Activated CD4-positive, alpha-beta T cell treated with anti-CD3 and anti-CD28 coated beads, Interleukin-2, amount 50 U/mL, for 24 hours (primary cell): ENCODE results near the gene PRKN.

Source experiments
- DNase-seq, 2 donors: peaks; one replicate each; pipeline ENCODE4 v3.0.0-alpha.2; 2020; ENCODE audit warnings: low read depth in 1 of 2, low spot score in 1 of 2

The PRKN gene

GRCh38 chr6:162200041-162200440, 527.5 kb downstream of the PRKN start:
- DNase-seq = no peak

DNA sequence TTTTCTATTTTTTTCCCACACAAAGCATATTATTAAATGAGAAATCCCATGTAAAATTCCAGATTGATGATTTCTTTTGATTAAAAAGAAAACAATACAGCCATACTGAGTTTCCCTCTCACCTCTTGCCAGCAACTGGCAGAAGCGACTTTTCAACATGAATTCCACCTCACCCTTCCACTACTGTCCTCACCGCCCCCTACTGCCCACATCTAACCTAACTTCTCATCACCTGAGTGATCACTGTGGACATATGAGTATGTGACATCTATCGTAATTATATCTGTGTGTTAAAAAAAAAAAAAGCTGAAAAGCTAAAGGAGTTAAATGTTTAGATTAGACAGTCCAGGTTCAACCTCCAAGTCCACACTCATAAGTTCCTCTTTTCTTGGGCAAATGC, 528.6 kb downstream of the PRKN start:
- DNase-seq = no peak

DNA sequence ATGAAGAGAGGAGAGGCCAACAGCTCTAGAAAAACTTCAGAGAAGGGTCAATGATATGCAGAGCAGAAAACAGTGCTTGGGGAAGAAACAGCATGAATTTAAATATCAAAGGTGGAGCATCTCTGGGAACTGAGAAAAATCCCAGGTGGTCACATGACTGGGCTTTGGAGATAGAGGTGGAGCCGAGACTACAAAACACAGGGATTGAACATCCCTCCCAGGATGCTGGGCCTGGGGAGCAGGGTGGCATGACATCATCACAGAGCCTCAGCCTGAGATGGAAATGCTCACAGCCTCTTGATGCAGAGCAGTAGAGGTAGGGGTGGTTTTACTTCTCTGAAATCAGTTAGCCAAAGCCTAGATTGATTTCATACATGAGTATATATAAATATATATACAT, 529.5 kb downstream of the PRKN start:
- no peak for DNase-seq

GRCh38 chr6:162195441-162195840, 532.1 kb downstream of the PRKN start:
- no peak for DNase-seq

DNA sequence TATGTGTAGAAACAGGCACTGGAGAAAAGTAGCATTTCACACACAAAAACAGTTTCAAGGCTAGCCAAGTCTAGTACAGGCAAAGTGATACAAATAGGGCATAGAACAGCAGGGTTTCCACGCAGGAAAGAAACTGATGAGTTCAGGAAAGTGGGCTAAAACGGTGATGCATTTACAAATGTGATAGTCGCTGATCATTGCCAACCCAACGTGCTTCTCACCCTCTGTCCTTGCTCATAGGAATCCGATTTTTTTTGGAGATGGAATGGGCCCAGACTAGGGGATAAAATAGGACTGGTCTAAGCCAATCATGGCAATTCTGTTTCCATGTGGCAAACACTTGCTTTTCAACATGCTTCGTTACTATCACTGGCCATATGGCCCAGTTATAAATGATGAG, 536.6 kb downstream of the PRKN start:
- no peak for DNase-seq

- DNase-seq = no peak
These were observed 540.2 kb downstream of the PRKN start for GRCh38 chr6:162187168-162187935.

DNA sequence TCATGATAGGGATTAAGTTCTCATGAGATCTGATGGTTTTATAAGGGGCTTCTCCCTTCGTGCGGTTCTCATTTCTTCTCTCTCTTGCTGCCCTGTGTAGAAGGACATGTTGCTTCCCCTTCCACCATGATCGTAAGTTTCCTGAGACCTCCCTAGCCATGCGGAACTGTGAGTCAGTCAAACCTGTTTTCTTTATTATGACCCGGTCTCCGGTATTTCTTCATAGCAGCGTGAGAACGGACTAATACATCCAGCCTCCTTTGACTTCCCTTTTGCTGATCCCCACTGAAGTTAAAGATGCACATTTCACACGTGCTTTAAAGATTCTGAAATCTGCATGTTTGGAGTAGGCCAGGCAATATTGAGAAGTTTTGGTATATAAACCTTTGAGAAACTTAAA, 543.1 kb downstream of the PRKN start:
- no peak for DNase-seq

DNA sequence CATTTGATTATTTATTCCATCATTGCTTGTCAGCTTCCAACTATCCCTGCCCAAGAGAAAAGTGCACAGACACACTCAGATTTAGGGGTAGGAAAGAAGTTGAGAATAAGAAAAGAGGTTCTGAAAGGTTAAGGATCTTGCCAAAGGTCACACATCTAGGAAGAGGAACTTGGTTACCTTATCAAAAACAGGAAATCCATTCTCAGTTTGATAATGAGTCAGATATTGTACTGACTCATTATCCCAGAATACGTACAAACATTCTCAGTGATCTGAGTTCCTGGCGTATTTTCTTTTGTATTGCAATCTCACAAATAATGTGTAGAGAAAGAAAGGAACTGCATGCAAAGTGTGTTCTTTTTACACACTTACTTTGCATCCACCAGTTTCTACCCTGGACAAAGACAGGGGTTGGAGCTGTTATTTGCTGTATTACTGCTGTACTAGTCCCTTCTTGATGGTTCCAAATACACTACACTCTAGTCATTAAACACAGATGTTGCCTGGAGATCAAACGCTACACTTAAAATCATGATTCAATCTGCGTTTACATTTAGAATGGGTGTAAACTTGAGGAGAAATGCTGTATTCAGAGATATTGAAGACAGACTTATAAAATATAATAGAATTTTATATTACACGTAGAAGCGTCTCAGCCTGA, 545.7 kb downstream of the PRKN start:
- DNase-seq = no peak

- DNase-seq = no peak
These were observed 546.5 kb downstream of the PRKN start for GRCh38 chr6:162181111-162181510.

DNA sequence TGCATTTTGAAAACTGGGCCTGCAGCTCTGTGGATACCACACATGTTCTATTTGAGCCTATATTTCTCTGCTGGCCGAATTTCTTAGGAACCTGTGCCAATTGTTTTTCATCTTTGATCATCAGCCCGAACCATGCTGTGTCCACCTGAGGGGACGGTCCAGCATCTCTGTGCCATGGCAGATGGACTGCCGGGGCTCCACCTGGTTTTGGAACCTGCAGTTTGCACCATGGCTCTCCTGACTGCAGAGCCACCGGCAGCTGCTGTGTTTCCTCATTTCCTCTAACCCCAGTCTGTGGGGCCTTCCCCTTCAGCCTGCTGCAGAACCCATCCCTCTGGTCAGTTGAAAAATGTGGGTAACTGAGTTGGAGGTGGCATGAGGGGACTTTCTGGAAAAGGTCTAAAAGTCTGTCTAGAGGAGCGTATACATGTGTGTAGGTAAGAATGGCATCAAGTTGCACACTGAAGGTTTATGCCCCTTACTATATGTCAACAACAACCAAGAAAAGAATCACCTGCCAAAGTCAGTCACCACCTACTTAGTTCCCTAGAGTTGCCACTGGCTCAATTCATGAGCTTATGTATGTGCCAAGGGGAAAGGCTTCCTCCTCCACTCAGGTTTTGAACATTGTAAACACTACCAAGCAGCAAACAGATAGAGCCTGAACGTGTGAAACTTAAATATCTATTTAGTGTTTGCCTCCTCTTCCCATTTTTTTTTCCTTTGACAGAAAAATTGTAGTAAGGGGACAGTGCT, 548.2 kb downstream of the PRKN start:
- no peak for DNase-seq

GRCh38 chr6:162178666-162179065, 548.9 kb downstream of the PRKN start:
- no peak for DNase-seq

DNA sequence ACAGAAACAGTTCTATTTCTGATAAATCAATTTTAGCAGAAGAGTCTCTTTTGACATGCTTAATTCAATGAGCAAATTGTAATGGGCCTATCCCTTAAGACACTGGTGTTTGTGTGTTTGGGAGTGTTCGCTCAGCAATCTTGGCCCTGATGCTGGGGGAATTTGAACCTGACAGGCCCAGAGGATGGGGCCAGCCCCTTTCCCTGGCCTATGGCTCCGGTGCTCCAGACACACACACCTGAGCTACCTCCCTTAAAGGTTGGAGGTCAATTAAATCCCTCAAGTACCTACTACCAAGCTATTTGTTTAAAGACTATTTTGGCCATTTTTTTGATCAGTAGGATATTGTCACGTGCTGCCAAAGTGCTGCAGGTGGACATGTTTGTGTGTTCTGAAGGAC, 549.3 kb downstream of the PRKN start:
- DNase-seq = no peak

DNA sequence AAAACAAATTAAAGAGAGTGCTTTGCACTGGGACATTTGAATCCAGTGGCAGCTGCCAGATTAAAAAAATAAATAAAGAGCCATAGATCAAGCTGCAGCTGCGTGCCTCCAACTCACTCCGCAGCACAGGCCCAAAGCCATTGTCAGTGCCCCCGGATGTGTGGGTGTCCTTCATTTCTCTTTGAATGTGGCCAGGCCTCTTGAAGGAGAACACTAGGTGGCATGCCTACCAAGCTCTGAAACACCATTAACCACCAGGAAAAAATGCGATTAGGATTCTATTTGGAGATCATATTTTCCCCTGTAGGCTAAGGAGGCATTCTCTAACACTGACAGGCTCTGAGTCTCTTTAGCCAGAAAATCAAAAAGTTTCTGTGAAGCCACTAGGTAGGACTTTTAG, 549.8 kb downstream of the PRKN start:
- no peak for DNase-seq

DNA sequence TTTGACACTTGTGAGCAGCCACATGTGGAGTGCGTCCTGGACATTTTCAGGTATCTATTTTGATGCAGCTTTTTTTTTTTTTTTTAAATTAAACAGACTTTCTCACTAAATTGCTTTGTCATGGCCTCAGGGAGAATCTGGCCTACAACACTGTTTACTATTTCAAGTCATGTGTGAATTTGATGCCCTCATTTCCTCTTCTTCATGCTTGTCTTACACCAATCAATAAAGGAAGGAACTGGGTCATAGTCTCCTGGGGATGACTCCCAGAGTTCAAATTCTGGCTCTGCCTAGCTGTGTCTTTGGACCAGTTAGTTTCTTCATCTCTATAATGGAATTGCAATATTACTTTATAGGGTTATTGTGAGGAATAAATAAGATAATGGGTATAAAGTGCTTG, 554.1 kb downstream of the PRKN start:
- DNase-seq = no peak

- no peak for DNase-seq
These were observed 562.1 kb downstream of the PRKN start for GRCh38 chr6:162165479-162165878.

GRCh38 chr6:162157167-162157870, 570.2 kb downstream of the PRKN start:
- no peak for DNase-seq

GRCh38 chr6:162156146-162156545, 571.4 kb downstream of the PRKN start:
- DNase-seq = no peak

DNA sequence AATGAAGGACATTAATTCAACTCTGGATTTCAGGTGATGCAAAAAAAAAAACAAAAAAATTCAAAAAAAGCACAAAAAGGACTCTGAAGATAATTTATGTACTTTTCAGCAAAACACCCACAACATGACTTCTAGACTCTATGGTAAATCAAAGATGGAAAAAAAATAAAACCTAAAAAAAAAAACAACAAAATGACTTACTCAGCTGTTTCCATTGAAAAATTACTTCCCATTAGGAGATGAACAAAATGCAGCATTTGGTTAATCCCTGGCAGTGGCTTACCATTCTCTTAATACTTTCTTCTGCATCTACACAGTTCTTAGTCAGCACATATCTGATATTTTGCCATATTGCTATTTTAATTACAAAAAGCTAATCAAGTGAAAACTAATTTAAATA, 572.6 kb downstream of the PRKN start:
- no peak for DNase-seq

- DNase-seq = no peak
These were observed 573.6 kb downstream of the PRKN start for GRCh38 chr6:162154001-162154400.

DNA sequence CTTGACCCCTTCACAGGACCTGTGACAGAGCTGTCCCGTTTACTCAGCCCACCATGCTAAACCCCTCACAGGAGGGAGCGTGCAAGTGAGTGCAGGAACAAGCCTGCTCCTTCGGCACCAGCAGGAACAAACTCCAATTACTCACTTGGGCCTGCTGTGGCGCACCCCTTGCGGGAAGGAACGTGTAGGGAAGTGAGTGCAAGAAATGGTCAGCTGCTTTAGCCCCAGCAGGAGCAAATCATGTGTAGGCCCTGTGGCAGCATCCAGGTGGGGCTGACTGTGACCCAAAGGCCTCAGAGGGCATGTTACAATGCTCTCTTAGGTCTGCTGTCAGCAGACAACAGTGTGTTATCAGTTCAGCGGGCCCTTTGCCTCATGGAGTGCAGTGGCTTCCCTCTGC, 574.4 kb downstream of the PRKN start:
- DNase-seq = no peak

DNA sequence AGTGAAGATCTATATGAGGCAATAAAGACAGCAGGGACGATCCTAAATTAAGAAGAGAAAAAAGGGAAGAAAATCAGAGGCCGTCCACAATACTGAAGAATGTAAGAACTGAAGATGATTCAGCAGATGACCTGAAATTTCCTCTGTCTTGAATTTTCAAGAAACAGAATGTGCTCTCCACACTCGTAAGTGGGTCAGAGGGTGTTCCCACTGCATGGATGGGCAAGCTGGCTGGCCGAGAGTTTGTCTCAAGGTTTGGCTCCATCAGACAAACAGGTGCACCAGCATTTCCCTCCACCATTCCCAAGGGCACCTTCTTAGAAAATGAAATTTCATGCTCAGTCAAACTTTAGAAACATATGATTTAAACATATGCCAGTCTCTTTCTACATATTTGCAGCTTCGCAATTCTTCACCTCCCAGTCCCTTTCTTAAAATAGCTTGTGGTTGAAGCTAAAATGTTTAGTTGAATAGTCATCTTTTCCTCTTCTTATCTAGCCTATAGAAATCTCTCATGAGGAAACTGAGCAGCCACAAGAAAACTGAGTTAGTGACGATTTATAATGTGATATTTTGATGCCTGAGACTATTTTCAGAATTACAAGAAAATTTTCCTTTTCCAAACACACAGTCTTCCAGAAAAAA, 576.4 kb downstream of the PRKN start:
- DNase-seq = no peak
